Skeletal muscle tissue (tissue), 4 donors: ENCODE data around the gene HOXA11. TPM values are rescaled to one million over a fixed set of nuclear protein-coding genes. Genes with fewer than 3 reads are reported as not detected.

Source experiments
- H3K27ac ChIP-seq: one replicate; pipeline ENCODE4 v1.7.0; 2013; ENCODE audit warnings: mild to moderate bottlenecking, low read depth, low read length, inconsistent platforms
- H3K27me3 ChIP-seq, 3 donors: one replicate each; pipeline ENCODE4 v1.7.0; 2013; ENCODE audit warnings: low read length in 3 of 3; ENCODE audit not compliant: control insufficient read depth in 3 of 3, insufficient read depth in 3 of 3
- H3K36me3 ChIP-seq, 3 donors: one replicate each; pipeline ENCODE4 v1.7.0; 2013; ENCODE audit warnings: low read length in 3 of 3; ENCODE audit not compliant: control insufficient read depth in 3 of 3, insufficient read depth in 3 of 3
- H3K4me1 ChIP-seq, 3 donors: one replicate each; pipeline ENCODE4 v1.7.0; 2013; ENCODE audit warnings: low read length in 3 of 3, mild to moderate bottlenecking in 3 of 3; ENCODE audit not compliant: control insufficient read depth in 3 of 3, insufficient read depth in 3 of 3
- H3K4me3 ChIP-seq, 3 donors: one replicate each; pipeline ENCODE4 v1.7.0; 2013; ENCODE audit warnings: low read length in 3 of 3
- H3K9ac ChIP-seq, 3 donors: one replicate each; pipeline ENCODE4 v1.7.0; 2013; ENCODE audit warnings: low read length in 3 of 3, mild to moderate bottlenecking in 3 of 3, moderate library complexity in 2 of 3, low read depth in 1 of 3
- H3K9me3 ChIP-seq, 3 donors: one replicate each; pipeline ENCODE4 v1.7.0; 2013; ENCODE audit warnings: low read length in 3 of 3; ENCODE audit not compliant: control insufficient read depth in 3 of 3
- total RNA-seq: library from RNA; depleted of rRNA; stranded (reverse); fragments of >200 nt; gene quantifications from one replicate; pipeline ENCODE4 v1.2.3, GENCODE V29; 2014
- donor health status: Osteomylitis.

HOXA11 gene
- total RNA-seq, 1 donor from 2014 or later, result 2.1 TPM

DNA sequence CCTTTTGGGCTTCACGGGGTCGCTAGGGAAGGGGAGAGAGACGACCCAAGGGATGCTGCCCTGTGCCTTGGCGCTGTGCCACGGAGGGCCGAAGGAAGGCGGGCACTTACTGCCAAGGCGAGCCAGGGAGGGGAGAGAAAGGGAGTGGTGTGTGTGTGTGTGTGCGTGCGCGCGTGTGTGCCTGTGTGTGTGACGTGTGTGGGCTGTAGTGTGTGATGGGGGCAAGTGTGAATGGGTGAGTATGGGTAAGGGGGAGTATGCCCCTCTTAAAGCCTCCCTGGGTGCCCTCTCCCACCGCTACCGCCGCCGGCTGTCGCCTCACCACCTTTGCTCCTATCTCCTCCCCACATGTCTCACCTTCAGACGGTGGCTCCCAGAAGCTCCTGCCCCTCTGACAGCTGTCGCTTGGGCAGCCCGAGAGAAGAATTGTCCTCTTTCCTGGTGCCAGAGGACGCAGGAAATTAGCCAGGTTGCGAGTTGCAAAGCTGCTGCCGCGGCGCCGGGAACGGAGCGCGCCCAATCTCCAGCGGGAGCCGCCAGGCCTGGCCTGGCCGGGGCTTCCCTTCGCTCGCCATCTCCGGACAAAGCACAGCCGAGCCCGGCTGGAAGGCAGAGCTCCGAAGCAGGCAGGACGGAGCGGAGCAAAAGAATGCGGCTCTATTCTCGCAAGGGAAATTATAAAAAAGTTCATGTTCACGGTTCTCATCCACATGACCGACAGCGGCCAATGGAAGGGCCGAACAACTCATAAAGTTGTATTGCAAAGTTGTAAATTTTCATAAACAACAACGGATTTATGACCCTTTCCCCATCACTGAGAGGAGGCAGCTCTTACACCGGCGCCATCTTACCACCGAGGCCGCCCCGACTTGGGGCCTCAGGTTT lies 32.9 kb downstream of the HOXA11 start, which contains the start of gene HOXA3:
Gene HOXA3 (minus strand): TSS at position 653 of the 885 bp plus-strand sequence. CDS start 41,943 bp downstream, outside the sequence.
- Histone ChIP-seq H3K9me3 (no peaks in the 10 kb centered on the region), H3K9ac (peak within 1 kb of the TSS; percentile 91 to 96 (median 93)), H3K4me1 (peaks cover 58 to 66% (median 59%) of the 10 kb centered on the region in 3 donors), H3K4me3 (peak within 1 kb of the TSS; percentile 89 to 98 (median 94)), H3K27ac (peak within 1 kb of the TSS; percentile 78), H3K27me3 (peaks cover 0 to 8% (median 0%) of the 10 kb centered on the region in 3 donors), H3K36me3 (peaks cover 0 to 2% (median 0%) of the 10 kb centered on the region in 3 donors)

DNA sequence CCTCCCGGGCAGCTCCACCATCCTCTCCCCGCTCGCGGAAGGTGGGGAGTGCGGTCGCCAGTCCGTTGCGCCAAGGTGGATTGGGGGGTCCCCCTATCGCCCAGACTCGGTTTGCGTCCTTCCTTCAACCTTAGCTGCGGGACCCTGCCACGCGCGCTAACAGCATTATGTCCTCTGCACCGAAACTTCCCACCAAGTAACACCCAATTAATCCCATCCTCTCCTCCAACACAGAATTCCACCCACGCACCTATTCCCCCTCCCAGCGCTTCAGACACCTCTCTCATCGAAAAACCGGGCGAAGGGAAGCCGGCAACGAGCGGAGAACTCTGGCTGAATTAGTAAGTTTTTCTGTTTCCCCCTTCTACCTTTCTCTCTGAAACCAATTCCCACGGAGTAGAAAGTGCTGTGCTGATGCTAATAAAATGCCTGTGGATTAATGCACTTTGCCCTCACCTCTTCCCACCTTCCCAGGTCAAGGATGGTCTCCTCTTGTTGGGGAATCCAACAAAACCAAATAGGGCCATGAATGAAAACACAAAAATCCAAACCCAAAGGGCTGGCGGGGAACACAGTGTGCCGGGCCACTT lies 33.6 kb downstream of the HOXA11 start:
- Histone ChIP-seq H3K4me3 (peak overlapping the region; percentile 89 to 98 (median 94)), H3K36me3 (peaks cover 0 to 2% (median 0%) of the 10 kb centered on the region in 3 donors), H3K27me3 (peaks cover 0 to 8% (median 0%) of the 10 kb centered on the region in 3 donors), H3K4me1 (peaks cover 62 to 70% (median 63%) of the 10 kb centered on the region in 3 donors), H3K27ac (peak overlapping the region; percentile 78), H3K9ac (peak overlapping the region; percentile 91 to 96 (median 93)), H3K9me3 (no peaks in the 10 kb centered on the region)

DNA sequence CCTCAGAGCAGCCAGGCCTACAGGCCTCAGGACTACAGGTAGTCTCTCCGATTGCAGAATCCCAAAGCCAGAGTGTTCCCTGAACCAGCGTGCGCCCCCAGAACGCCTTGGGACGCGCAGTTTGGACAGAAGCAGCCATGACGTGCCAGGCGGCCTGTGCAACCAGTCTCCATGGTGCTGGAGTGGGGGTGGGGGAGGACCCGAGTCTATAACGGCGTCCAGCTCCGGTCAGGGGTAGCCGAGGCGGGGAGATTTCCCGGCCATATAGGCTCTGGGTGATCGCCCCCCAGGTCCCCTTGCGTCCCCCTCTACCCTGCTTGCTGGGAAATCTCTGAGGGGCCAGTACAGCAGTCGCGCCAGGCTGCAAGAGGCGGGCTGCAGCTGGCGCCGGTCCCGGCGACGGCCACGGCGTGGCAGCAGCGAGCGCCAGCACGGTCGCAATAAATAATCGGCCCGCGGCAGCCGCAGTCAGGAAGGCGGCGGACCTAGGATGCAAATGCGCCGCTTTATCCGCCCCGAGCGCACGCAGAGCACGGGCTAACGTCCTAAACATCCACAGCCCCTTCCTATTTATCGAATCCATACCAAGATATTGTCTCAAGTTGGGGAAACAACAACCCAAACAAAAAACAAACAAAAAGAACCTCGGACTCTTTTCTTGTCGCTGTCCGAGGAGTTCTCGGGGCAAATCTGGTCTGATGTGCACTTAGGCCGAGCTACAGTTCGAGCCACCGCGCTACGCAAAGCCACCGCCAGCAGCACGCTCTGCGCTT lies 34.3 kb downstream of the HOXA11 start:
- H3K27me3 ChIP-seq, result peaks cover 0 to 8% (median 0%) of the 10 kb centered on the region in 3 donors
- H3K36me3 ChIP-seq, result peaks cover 0 to 4% (median 3%) of the 10 kb centered on the region in 3 donors
- peak overlapping the region; percentile 91 to 96 (median 93) for H3K9ac ChIP-seq
- peaks cover 61 to 69% (median 62%) of the 10 kb centered on the region in 3 donors for H3K4me1 ChIP-seq
- peak overlapping the region; percentile 89 to 98 (median 94) for H3K4me3 ChIP-seq
- H3K27ac ChIP-seq, result peak overlapping the region; percentile 78
- H3K9me3 ChIP-seq, result no peaks in the 10 kb centered on the region

DNA sequence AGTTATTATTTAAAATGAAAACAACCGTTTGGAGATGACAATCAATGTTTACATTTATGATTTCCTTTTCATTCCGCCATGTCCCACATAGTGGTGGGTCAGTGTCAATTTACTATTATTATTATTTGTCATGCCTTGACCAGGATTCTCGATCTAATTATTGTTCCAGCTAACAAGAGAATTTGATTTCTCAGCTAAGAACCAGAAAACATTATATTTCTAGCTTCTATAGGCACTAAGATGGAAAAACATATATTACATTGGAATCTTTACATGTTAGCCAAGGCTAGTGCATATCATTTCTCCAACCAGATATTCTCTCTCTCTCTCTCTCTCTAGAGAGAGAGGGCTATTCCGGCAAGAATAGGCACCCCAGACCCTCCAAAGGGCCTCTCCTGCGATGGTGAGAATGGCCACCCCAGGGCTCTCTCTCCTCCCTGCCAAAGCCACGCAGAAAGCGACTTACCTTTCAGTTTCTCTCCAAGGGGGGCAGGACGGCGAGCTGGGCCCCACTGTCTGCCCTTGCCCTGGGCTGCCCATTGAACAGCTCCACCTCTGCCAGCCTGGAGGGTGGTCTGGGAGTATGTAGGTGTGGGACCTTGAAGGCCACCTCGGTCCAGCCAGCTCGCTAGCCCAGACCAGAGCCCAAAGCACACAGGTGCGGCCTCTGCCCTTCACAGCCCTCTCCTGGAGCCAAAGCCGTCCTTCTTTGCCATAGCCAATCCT lies 35.0 kb downstream of the HOXA11 start:
- Histone ChIP-seq H3K4me1 (peaks cover 53 to 62% (median 54%) of the 10 kb centered on the region in 3 donors), H3K4me3 (peak overlapping the region; percentile 89 to 98 (median 94)), H3K27me3 (peaks cover 0 to 8% (median 0%) of the 10 kb centered on the region in 3 donors)

DNA sequence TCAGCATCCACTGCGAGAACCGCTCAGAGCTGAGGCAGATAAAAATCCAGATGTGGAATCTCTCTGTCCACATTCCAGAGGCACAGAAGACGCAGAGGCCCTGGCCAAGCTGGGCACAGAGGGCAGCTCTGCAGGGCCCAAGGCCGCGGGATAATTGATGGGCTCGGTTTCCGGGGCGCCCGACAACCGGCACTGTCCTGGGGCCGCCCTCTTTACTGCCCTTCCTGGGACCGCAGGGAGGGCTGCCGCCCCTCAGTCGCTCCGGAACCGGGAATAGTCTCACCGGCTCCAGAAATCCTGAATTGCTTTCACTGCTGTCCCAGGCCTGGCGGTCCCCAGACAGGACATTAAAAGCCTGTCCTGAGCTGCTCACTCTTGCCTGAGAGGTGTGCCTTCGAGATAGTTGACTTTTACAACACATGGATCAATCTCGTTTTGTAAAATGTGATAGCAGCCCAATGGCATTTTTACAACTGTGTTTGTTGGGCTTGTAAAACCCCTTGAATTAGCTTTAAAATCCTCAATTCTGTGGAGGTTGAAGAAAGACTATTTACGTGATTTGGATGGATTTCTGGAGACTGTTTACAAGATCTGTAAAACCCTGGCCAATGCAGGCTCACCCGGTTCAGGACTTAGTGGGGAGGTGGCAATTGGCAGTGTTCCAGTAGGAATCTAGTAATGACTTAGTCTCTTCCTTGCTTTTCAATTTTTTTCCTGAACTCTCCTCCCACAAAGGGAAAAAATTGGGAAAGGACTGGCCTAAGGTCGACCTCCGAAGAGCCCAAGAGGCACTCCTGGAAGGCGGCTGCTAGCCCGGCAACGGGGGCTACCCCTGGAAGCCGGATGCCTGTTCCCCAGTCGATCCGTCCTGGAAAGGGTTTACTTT lies 36.0 kb downstream of the HOXA11 start:
- Histone ChIP-seq H3K9me3 (no peaks in the 10 kb centered on the region), H3K9ac (peak overlapping the region; percentile 91 to 96 (median 93)), H3K4me3 (peak overlapping the region; percentile 89 to 98 (median 94)), H3K4me1 (peaks cover 51 to 60% (median 53%) of the 10 kb centered on the region in 3 donors), H3K36me3 (peaks cover 7 to 19% (median 14%) of the 10 kb centered on the region in 3 donors), H3K27me3 (peaks cover 0 to 8% (median 0%) of the 10 kb centered on the region in 3 donors), H3K27ac (peak overlapping the region; percentile 71)

More for the DNA sequence above, 35.0 kb downstream of the HOXA11 start:
- Histone ChIP-seq H3K36me3 (peaks cover 3 to 9% (median 9%) of the 10 kb centered on the region in 3 donors), H3K27ac (peak overlapping the region; percentile 78), H3K9me3 (no peaks in the 10 kb centered on the region), H3K9ac (peak overlapping the region; percentile 91 to 96 (median 93))

DNA sequence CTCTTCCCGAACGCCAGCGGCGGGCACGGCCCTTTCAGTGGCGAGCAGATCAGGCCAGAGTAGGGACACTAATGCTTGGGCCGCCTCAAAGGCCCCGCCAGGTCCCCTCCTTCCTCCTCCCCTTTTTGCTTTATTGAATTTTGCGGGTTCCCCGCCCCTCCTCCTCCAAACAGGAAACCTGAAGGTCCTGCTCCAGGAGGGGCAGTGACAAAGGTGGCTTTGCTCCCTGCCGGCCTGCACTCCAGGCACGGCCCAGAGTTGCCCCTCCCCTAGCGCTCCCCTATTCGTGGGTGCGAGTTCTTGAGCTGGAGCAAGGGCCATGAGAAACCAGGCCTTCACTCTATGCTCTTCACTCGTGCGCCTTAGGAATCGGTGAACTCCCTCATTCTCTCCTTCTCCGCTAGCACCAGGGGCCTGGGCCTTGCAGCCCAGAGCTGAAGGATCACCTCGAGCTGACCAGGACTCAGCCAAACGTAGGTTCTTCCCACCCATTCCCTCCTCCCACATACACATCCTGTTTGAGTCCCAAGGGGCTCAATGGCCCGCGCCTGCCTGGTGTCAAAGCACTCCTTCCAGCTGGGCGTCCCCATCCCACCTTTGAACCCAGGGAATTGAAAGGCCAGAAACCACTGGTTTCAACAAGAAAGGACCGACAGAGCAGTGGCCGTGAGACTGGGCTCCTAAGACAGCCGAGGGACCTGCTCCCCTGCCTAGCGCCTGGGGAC lies 36.8 kb downstream of the HOXA11 start:
- Histone ChIP-seq H3K4me1 (peaks cover 51 to 60% (median 53%) of the 10 kb centered on the region in 3 donors), H3K27me3 (peaks cover 0 to 8% (median 0%) of the 10 kb centered on the region in 3 donors), H3K9ac (peak overlapping the region; percentile 91 to 96 (median 93)), H3K9me3 (no peaks in the 10 kb centered on the region), H3K4me3 (peak overlapping the region; percentile 89 to 98 (median 94)), H3K27ac (peak overlapping the region; percentile 71), H3K36me3 (peaks cover 9 to 24% (median 20%) of the 10 kb centered on the region in 3 donors)

DNA sequence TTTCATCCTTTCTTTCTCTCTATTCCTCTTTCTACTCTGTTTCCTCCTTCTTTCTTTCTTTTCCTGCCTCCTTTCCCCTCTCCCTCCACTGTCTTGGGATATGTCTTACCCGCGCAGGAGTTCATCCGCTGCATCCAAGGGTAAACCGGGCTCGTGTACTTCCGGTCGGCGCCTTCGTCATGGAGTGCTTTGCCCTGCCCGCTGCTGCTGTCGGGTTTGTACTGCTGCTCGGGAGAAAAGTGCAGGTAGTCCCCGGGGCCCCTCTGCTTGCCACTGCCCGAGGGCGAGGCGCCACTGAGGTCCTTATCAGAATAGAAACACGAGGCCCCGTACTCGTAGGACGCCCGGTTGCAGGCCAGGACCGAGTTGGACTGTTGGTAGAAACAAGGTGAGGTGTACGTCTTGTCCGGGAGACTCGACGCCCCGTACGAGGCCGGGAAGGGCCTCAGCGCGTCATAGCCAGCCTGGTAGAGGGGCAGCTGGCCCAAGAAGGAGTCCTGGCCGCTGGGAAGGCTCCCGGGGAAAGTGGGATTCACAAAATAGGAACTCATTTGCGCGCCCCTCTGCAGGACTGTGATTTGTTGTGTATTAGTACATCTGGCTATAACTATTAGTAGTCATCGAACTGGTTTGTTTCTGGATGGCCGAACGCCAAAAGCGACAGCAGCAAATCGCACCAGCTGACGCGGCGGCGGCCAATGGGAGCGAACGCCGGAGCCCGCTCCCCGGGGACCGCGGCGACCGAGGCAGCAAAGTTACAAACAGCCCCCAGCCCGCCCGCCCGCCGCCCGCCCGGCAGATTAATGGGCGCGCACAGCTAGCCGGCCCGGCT lies 37.6 kb downstream of the HOXA11 start, which contains the start of gene HOXA6:
Gene HOXA6 (minus strand): TSS at position 576 of the 832 bp plus-strand sequence. CDS start 25 bp downstream, at position 551.
- Histone ChIP-seq H3K27me3 (peaks cover 0 to 6% (median 0%) of the 10 kb centered on the region in 3 donors), H3K9me3 (no peaks in the 10 kb centered on the region), H3K4me3 (peak within 1 kb of the TSS; percentile 89 to 98 (median 94)), H3K9ac (peak within 1 kb of the TSS; percentile 91 to 96 (median 93)), H3K4me1 (peaks cover 47 to 54% (median 53%) of the 10 kb centered on the region in 3 donors), H3K36me3 (peaks cover 9 to 31% (median 21%) of the 10 kb centered on the region in 3 donors), H3K27ac (peak within 1 kb of the TSS; percentile 71)
